ENCODE measurements around the gene CDK6.

GRCh38 chr7:92766461-92767003, 69.8 kb downstream of the CDK6 start:
- TF ChIP-seq KDM1A (IDR thresholded peaks at IDR 0.05; ENCODE audit: low read depth) (no peak), CTCF (IDR thresholded peaks at IDR 0.05) (no peak), PHF8 (IDR thresholded peaks at IDR 0.05; ENCODE audit: borderline replicate concordance, low read depth) (no peak), RAD21 (conservative IDR thresholded peaks at IDR 0.05 in 1 of 2, IDR thresholded peaks at IDR 0.05 in 1 of 2) (no peak), JUN (IDR thresholded peaks at IDR 0.05) (no peak), USF2 (IDR thresholded peaks at IDR 0.05) (no peak), SREBF2 (IDR thresholded peaks at IDR 0.05) (no peak), HMGXB4 (CRISPR knock-in tag; IDR thresholded peaks at IDR 0.05; ENCODE audit: borderline replicate concordance) (no peak), KDM5A (IDR thresholded peaks at IDR 0.05) (no peak)

Data from A549 (cell line).